Stimulated activated CD8-positive, alpha-beta memory T cell treated with anti-CD3 and anti-CD28 coated beads, Interleukin-12 subunit alpha, Interleukin-12 subunit beta, amount 100 ng/mL, for 24 hours (primary cell): ENCODE results near the gene CNGA3.

ENCODE experiments used
- DNase-seq: peaks from one replicate; pipeline ENCODE4 v3.0.0-alpha.2; 2020; ENCODE audit errors: extremely low read depth

CNGA3 gene

DNA sequence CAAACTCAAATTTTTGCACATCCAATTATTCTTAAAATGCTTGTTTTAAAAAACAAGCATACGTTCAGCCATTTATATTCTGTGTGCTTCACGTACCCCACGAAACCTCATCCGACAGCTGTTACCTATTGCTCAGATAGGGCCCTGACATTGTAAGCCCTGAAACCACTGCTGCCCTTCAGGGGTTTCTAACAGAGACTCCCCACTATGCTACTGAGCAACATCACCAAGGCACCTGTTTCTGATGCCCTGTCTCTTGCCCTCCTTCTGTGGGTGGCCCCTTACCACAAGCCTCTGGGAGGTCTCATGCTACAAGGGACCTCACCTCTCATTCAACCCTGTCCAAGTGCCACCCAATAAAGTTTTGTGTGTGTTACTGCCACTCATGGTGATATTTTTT, 18.5 kb upstream of the CNGA3 start:
- no peak for DNase-seq

DNA sequence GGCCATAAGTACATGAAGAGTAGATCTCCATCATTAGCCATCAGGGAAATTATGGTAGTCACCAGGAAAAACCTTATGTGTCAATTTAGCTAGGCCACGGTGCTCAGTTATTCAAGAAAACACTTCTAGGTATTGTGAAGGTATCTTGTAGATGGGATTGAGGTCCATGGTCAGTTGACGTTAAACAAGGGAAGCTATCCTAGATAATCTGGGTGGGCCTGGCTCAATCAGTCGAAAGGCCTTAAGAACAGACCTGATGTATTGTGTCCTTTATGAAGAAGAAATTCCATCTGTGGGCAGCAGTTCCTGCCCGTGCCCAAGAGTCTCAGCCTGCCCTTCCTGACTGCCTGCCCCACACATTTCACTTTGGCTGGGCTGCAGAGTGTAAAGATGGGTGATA, 16.7 kb upstream of the CNGA3 start:
- DNase-seq = no peak

DNA sequence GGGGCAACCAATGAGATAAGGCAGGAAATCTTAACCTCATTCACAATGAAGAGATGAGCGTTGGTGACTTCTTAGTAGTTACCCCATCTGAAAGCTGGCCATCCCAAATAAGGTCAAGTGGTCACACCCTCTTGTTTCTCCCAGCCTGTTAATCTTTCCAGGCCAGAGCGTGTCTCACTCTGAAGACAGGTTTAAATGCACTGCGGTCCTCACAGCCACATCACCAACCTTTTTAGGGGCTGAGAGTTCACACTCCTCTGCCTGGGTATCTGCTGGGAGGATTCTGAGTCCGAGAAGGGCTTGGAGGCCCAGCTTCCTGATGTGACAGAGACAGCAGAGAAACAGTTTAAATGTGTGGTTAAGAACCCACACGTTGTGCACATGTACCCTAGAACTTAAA, 13.3 kb upstream of the CNGA3 start:
- DNase-seq = no peak

DNA sequence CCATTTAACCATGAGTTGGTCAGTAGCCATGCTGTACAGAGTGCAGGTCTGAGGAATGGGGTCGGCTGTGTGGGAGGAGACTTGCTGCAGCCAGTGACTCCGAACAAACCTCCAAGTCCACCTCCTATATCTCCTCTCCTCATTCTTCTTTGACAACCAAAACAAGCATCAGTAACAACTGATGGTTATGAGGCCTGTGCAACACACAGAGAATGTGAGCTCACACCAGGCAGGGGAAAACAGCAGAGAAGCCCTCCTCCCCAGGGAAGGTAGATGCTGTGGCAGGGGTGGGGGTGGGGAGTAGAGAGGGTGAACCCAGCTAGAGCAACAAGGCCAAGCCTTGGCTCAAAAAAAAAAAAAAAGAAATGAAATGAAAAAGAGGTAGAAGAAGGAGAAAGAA, 12.3 kb upstream of the CNGA3 start:
- no peak for DNase-seq

DNA sequence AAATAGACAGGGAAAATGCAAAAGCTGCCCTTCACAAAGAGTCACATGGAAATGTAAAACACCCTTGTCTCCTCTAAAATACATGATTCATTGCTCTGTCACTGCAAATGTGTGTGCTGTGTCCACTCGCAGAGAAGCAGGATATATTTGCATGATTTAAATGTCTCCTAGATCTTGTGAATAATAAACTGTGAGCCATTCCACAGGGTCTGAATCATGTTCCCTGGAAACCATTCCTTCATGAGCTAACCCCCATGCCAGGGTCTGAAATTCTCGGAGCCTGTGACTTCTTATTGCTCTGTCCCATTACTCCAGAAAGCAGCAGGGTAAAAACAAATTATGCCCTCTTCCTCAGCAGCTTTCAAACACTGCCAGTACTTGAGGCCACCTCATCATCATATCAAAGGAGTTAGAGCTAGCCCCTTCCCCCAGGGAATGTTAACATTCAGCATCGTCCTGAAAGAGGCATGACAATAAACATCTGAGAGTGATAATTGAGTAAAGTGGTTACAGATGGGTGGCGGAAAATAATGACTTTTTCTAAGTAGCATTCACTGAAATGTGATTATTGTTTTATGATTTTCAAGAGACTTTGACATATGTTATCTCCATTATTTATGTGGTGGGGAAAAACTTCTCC, 11.7 kb upstream of the CNGA3 start:
- no peak for DNase-seq

DNA sequence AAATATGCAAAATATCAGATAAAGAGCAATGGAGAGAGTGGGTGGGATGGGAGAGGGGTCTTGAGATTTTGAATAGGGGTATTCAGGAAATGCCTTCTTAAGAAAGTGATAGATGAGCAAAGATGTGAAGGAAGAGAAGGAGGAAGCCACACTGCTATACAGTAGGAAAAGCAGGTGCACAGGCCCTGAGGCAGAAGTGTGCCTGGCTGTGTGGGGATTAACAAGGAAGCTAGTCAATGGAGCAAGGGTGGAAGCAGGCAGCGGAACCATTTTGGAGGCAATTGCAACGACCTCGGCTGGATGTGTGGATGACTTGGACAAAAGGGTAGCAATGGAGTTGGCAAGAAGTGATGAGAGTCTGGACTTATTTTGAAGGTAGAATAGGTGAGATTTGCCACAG, 11.0 kb upstream of the CNGA3 start:
- DNase-seq = no peak

DNA sequence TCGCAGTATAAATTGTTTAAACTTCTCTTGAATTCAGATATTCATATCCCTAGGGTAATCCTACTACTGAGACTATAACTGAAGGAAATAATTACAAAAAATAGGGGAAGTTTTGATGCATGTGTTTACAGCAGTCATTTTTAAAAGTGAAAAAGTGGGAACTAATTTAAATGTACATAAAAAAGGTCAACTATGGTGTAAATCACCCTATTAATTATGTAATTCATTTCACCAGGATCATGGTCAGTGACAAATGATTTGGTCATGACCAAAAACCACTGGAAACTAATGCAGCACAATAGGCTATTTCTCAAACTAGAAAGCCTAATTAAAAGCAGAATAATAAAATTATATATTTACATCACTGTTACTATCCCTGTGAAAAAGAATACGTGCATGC, 5.0 kb upstream of the CNGA3 start:
- DNase-seq = no peak

DNA sequence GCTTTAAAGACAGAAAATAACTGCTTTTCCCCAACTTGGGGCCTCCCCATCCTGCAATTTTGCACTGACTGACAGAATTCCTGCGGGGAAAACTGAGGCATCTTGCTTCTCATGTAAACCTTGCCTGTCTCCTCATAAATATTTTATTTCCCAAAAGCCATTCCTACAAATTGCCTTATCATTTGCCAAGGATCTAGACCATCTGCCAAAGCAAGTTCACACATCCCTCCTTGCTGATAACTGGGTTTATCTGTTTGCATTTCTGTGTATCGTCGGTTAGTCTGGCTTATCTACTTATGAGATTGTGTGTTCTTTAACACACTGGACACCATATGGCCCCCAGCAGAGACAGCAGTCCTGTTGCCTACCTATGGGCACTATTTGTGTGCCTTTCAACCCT, 3.0 kb upstream of the CNGA3 start:
- no peak for DNase-seq

DNA sequence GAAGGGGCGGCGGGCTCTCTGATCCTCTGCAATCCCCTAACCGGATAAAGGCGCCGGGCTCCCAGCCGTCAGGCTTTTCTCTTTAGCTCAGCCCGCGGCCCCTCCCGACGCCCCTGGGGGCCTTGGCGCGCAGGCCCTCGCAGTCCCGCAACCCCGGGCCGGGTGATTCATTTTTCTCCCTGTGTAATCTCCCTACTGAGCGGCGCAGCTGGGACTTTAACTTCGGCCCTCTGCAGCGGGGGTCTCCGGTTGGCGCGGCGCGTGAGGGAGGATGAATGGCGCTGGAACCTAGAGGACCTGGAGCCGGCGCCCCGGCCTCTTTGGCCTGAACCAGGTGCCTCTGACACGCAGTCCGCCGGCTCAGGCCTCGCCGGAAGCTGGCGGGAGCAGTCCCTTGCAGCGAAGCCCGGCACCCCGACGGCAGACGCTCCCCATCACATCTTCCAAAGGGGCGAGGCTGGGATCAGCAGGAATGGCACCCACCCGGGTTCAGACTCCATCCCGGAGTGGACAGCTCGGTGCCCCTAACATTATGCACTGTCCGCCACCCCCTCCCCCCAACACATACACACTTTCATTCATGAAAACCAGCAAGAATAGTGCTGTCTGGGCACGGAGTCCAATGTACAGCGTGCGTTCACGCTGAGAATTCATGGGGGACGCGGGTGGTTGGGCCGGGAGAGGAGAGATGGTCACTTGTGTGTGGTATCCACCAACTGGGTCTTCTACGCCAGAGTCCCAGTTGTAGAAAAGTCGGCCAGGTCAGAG, 1.2 kb downstream of the CNGA3 start:
- no peak for DNase-seq

DNA sequence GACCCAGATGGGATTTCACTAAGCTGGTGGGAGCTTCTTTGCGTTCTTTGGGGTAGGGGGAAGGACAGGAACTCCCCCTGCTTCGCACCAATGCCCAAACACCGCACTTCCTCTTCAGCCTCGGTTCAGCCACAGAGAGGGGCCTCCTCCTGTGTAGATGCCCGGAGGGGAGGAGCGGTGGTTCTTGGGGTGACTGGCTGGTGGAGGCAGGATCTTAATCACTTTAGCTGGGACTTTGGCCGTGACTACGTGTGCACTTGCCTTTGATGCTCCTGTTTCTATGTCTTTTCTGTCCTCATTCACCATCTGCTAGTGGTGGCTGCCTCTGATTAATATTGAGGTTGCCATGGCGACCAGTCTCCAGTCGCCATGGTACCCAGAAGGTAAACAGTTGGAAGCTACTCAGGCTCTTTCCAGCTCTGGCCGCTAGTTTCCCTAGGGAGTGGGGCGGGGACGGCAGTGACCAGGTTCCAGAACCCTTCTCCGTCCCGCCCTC, 1.9 kb downstream of the CNGA3 start:
- no peak for DNase-seq

DNA sequence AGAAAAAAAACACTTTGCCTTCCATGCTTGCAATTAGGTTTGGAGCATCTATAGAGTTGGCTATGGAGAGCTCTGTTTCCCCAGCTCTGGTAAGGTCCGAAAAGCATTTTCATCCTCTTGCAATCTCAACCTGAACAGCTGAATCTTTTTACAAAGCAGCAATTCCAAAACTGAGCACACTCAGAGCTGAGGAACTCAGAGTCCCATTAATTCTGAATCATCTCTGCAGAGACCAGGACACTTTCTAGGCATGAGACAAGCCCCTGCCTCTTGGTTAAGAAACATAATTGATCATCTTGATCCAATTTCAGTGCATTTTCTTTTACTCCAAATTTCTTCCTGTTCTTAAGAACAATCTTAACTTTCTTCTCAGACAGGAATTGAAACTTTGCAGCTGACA, 4.2 kb downstream of the CNGA3 start:
- DNase-seq = no peak

DNA sequence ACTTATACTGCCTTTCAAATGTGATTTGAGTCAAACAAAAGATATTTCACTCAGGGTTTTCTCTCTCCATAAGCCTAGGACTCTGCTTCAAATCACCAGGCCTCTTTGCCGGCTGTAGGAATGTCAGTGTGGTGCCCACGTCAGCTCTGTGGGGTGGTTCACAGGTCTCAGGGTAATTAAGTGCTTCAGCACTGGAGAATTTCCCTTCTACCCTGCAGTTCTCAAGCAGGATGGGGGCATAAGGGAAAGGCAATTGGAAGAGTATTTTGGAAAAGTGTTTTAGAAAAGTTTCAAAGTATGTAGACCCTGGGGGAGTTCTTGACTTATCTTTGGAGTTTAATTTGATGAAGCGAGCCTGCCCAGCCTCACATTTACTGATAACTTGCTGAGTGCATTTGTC, 9.6 kb downstream of the CNGA3 start:
- no peak for DNase-seq

DNA sequence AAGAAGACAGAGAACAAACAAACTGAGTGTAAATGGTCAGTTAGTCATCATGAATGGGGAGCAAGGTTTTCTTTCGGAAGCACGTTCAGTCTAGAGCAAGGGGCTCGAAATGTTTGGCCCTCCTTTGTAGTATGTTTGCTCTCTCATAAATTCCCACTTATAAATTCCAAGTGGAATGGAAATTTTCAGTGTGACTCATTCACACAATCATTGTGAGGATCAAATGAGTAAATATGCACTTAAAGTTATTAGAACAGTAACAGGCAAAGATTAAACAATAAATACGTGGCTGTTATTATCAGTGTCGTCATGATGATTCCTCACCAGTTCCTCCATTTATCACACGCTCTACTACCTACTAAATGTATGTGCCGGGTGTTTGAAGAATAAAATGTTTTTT, 10.5 kb downstream of the CNGA3 start:
- DNase-seq = no peak

DNA sequence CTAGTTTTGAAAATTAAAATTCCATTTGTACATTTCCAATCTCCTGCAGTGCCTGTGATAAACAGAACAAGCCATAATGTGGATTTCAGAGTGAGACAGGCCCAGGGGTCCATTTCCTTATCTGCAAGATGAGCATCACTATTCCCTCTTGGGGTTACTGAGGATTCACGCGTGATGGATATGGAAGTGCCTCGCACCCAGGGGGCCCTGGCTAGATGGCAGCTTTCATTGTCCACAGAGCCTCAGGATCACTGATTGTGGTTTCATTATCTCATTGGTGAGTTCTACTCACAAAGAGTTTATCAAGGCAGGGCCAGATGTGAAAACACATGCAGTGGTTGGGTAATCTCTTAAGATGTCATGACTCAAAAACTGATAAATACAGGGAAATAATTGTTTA, 11.6 kb downstream of the CNGA3 start:
- DNase-seq = no peak

DNA sequence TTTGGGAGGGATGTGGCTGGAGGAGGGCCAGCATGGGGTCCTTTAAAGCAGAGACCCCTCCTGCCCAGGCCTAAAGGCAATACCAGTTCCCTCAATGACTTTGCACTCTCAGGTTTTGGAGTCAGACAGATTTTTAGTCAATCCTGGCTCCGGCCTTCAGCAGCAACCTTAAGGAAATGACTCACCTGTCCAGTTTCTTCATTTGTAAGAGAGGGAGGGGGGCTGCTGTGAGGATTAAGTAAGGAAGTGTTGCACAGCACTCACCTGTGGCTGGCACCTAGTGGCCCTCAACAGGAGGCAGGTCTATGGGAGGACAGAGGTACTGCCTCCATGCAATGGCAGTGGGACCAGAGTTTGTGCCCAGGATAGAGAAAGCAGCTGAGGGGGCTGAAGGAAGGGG, 13.7 kb downstream of the CNGA3 start:
- no peak for DNase-seq

DNA sequence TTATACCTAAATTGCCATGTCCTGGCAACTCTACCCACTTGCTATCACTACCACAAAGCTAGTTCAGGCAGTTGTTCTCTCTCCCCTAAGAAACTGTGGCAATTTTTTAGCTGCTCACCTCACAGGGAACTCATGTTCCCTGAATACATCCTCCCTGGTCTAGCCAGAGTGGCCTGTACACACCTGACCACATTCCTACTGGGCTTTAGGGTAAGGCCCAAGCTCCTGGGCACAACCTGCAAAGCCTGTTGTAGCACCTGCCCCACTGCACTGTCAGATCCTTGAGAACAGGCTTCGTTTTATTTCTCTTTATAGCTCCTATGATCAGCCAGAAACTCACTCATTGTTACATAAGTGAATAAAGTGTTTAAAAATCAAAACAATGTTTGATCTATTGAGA, 21.5 kb downstream of the CNGA3 start:
- DNase-seq = no peak

DNA sequence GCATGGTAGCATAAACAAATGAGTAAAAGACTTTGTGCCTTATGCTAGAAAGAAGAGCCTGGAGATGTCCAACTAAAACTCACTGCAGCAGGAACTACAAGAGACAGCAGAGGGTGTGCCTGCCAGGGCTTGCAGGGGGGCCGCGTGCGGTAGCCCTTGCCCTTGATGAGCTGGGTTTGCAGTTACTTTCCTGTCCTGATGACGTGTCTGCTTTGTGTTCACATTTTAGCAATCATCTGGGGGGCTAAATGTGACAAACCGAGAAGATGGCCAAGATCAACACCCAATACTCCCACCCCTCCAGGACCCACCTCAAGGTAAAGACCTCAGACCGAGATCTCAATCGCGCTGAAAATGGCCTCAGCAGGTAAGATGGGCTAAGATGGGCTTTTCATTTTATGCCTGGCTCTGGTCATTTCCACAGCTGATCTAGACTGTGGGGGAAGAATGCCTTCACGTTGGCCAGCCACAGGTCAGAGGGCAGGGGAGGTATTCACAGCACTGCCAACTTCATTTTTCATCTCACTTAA, 23.5 kb downstream of the CNGA3 start:
- DNase-seq = no peak

DNA sequence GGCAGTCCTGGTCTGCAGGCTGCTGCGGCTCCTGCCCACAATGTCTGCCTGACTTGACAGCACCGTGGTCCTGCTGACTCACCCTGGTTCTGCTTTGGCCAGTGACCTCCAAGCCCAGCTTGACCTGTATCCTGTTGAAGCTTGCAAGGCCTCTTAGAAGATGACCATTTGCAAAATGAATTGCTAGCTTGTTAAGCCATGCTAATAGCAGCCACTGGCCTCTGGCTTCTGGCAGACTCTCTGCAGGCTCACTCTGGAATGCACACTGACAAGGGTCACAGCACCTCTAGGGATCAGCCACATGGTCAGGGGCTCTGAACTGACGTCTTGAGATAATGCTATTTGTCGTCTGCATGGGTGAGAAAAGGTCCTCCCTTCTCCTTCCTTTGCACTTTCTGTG, 25.9 kb downstream of the CNGA3 start:
- DNase-seq = no peak

DNA sequence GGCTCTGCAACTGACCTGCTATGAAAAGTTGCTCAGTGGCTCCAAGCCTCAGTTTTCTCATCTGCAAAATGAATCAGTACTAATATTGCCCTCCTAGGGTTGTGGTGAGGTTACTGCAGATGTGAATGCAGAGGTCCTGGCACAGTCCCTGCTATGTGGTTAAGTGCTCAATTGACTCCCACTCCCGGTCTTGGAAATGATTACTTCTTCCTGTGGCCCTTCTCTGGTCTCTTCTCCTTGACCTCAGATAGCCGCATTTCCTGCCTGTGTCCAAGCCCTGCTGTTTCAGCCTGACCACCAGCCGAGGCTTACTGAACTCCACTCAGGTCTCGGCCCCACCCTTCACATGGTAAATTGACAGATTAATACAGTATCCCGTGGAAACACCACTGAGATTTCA, 26.3 kb downstream of the CNGA3 start:
- no peak for DNase-seq

DNA sequence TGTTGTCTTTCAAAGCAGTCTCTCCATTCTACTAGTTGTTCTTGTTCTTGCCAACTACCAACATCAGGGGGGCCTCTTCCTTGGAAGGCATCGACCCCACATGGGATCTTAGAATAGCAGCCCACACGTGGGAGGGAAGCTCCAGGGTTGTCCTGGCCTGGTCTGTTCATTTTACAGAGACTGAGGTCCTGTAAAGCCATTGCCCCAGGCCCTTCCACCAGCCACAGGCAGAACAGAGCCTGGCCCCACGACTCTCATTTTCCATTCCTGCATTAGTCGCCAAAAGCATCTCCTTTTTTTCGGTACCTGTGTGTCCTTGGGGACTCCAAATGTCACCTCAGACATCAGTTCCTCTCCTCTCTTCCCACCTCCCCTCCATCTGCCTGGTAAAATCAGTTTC, 28.0 kb downstream of the CNGA3 start:
- DNase-seq = no peak

DNA sequence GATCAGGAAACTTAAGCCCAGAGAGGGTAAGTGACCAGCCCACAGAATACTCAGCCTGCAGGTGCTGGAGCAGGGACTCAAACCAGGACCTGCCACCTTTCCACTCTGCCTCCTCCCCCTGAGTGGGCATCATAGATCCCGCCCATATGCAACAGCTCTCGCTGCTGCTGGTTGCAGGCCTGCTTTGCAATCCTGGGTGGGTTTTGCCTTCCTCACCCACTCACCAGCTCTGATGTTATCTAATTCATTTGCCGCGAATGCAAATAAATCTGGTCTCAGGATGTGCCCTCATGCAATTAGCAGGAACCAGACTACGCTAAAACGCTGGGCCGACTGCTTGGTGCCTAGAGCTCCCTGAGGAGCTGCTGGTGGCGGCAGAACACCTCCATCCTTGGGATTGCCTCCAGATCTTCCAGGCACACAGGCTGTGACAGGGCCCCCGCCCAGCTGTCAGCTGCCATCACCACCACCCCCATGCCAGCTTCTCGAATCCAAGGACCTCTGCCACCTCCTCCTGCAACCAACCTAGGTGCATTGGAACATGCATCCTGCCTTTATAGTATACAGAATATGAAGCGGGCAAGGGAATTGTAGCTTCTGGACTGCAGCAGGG, 28.8 kb downstream of the CNGA3 start:
- no peak for DNase-seq

DNA sequence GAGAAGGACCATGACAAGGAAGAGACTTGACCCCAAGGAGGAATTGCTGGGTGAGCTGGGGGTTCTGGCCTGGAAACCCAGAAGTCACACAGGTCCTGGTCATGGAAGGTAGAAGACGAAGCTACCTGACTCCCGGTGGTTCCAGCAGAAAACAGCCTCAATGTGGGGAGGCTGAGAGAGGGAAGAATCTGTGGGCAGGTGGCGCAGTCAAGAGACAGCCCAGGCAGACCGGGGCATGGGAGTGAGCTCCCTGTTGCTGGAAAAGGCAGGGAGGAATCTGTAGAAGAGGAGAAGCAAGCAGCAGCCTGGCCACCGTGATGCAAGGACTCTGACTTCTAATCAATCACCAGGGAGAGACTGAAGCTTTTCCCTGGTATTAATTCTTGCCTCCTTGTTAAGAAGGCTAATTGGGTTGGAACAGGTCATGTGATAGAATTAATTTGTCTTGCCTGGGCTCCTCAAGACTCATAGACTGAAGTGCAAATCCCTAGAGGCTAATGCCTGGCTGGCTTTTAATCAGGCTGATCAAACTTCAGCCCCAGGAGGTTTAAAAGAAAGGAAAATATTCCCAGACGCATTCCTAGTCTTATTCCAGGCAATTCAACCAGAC, 30.1 kb downstream of the CNGA3 start:
- no peak for DNase-seq

DNA sequence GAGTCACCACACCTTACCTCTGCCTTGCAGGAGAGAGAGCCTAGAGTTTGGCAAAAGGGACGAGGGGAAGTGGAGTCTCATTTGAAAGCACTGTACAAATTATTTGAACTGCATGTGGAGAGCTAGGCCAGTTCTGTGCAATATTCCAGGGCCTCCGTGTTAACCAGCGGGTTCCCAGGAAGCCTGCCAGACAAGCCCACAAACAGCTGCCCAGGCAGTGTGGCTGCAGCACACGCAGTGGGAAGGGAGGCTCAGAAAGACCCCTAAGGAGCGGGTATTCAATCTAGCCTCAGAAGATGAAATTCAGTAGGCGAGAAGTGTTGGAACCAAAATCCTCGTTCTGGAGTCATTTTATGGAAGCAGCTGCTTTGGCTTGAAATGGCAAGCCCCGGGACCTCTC, 30.7 kb downstream of the CNGA3 start:
- DNase-seq = no peak
